HepG2 (cell line): Measurements from ENCODE around the gene KLRG1. TPM values are rescaled to one million over a fixed set of nuclear protein-coding genes. Genes with fewer than 3 reads are reported as not detected.

Source experiments
- ATAC-seq: fragments of 200-7000 bp; cut with Tn5 transposase; 3 replicates; pipeline ENCODE4 v1.9.1; 2020; ENCODE audit warnings: mild to moderate bottlenecking, moderate library complexity
- BruUV-seq: library from RNA; stranded (reverse); fragments of 400-500 nt; replicated peaks from 2 replicates; lab custom pipeline; 2021; lab: Mats Ljungman, UMichigan
- CTCF ChIA-PET: fragments of 300-600 bp; formaldehyde crosslinking; extraction: SDS; loops from one replicate; lab custom pipeline; 2021; ENCODE audit warnings: low total read pairs, inconsistent platforms, low intra/inter-chr PET ratio; lab: Yijun Ruan, JAX
- POLR2A ChIA-PET: fragments of 350-600 bp; sonication (Branson Sonifier 250); formaldehyde crosslinking; loops from one replicate; lab custom pipeline; 2020; ENCODE audit warnings: antibody characterized with exemption, inconsistent platforms; lab: Yijun Ruan, JAX
- DNase-seq: peaks from one replicate; pipeline ENCODE4 v3.0.0-alpha.2; 2015; ENCODE audit warnings: low spot score
- FAIRE-seq: peaks from 3 replicates; lab custom pipeline; 2011; peaks lifted over from hg19 to GRCh38; lab: Jason Lieb, UNC
- H2AFZ ChIP-seq: one replicate; pipeline ENCODE4 v1.6.1; 2011; ENCODE audit warnings: low read length, inconsistent platforms
- H3K27ac ChIP-seq: fragments of 300-600 bp; 3 replicates; pipeline ENCODE4 v1.8.0; 2011; ENCODE audit warnings: mixed run types, mild to moderate bottlenecking, mixed read lengths, low read length, inconsistent platforms; ENCODE audit not compliant: insufficient read depth; ENCODE audit errors: extremely low read length
- H3K27me3 ChIP-seq, 2 experiments: fragments of 200-600 bp in 1 of 2; 2 replicates in 1 of 2; 3 replicates in 1 of 2; pipeline versions ENCODE4 v1.6.0 to v1.8.0; 2011; ENCODE audit warnings: low read length in 2 of 2, mild to moderate bottlenecking in 2 of 2, moderate library complexity in 2 of 2, inconsistent platforms in 1 of 2; ENCODE audit not compliant: insufficient read depth in 2 of 2, control insufficient read depth in 1 of 2
- H3K36me3 ChIP-seq, 2 experiments: fragments of 200-600 bp in 1 of 2; replicated peaks in 1 of 2; 2 replicates in 1 of 2; 3 replicates in 1 of 2; pipeline versions ENCODE4 v1.5.1 to v1.8.0; 2011; ENCODE audit warnings: low read length in 2 of 2, inconsistent platforms in 1 of 2; ENCODE audit not compliant: insufficient read depth in 2 of 2, control insufficient read depth in 1 of 2
- H3K4me1 ChIP-seq: 2 replicates; pipeline ENCODE4 v1.5.1; 2012; ENCODE audit warnings: low read length, inconsistent platforms; ENCODE audit not compliant: insufficient read depth
- H3K4me2 ChIP-seq: 2 replicates; pipeline ENCODE4 v1.6.0; 2011; ENCODE audit warnings: low read depth, low read length, inconsistent platforms
- H3K4me3 ChIP-seq, 3 experiments: fragments of 200-600 bp in 1 of 3; sonication (generic), shearing (Covaris generic) in 1 of 3; replicated peaks in 1 of 3; 2 replicates each; pipeline ENCODE4 v1.5.1; 2011 to 2016; ENCODE audit warnings: low read length in 3 of 3, inconsistent platforms in 2 of 3, low read depth in 2 of 3, mild to moderate bottlenecking in 2 of 3, control low read depth in 1 of 3, mixed read lengths in 1 of 3; ENCODE audit not compliant: insufficient read depth in 1 of 3
- H3K79me2 ChIP-seq: one replicate; pipeline ENCODE4 v1.6.1; 2011; ENCODE audit warnings: low read length, inconsistent platforms; ENCODE audit not compliant: insufficient read depth
- H3K9ac ChIP-seq: 2 replicates; pipeline ENCODE4 v1.6.0; 2011; ENCODE audit warnings: mild to moderate bottlenecking, low read depth, low read length, inconsistent platforms; ENCODE audit not compliant: insufficient read depth
- H3K9me3 ChIP-seq: 2 replicates; pipeline ENCODE4 v1.5.1; 2012; ENCODE audit warnings: mild to moderate bottlenecking, low read length
- H4K20me1 ChIP-seq: 2 replicates; pipeline ENCODE4 v1.6.0; 2011; ENCODE audit warnings: inconsistent platforms, mild to moderate bottlenecking, low read length, moderate library complexity; ENCODE audit not compliant: insufficient read depth
- AHR ChIP-seq: IDR thresholded peaks from 2 replicates; pipeline ENCODE4 v1.6.1; 2018; ENCODE audit warnings: missing genetic modification reagents, missing compliant biosample characterization
- HOXA5 ChIP-seq: sonication (generic); formaldehyde crosslinking; IDR thresholded peaks from 2 replicates; pipeline ENCODE4 v1.4.0; 2020; ENCODE audit warnings: missing genetic modification reagents
- JUNB ChIP-seq: sonication (generic); formaldehyde crosslinking; IDR thresholded peaks from 2 replicates; pipeline ENCODE4 v1.8.0; 2022; ENCODE audit warnings: missing genetic modification reagents, mild to moderate bottlenecking, borderline replicate concordance
- MAZ ChIP-seq, 2 experiments: sonication (generic) in 1 of 2; formaldehyde crosslinking in 1 of 2; IDR thresholded peaks; 2 replicates each; pipeline versions ENCODE4 v1.5.0 to v1.6.1; 2012 to 2020; ENCODE audit warnings: low read depth in 2 of 2, mild to moderate bottlenecking in 2 of 2, borderline replicate concordance in 1 of 2, improper control_type of control experiment in 1 of 2, low read length in 1 of 2, missing genetic modification reagents in 1 of 2, moderate library complexity in 1 of 2
- NCOA2 ChIP-seq: sonication (generic); formaldehyde crosslinking; IDR thresholded peaks from 2 replicates; pipeline ENCODE4 v1.8.0; 2022; ENCODE audit warnings: inconsistent platforms
- NR2C2 ChIP-seq: sonication (generic); formaldehyde crosslinking; IDR thresholded peaks from 2 replicates; pipeline ENCODE4 v1.4.0; 2020; ENCODE audit warnings: missing genetic modification reagents, mild to moderate bottlenecking, moderate library complexity, borderline replicate concordance
- ZMYM3 ChIP-seq: sonication (generic); formaldehyde crosslinking; IDR thresholded peaks from 2 replicates; pipeline ENCODE4 v1.5.1; 2020; ENCODE audit warnings: mild to moderate bottlenecking, missing genetic modification reagents
- ZNF224 ChIP-seq: sonication (generic); formaldehyde crosslinking; IDR thresholded peaks from 2 replicates; pipeline ENCODE4 v1.5.0; 2020; ENCODE audit warnings: mild to moderate bottlenecking, missing genetic modification reagents
- ZNF335 ChIP-seq: sonication (generic); formaldehyde crosslinking; IDR thresholded peaks from 2 replicates; pipeline ENCODE4 v1.4.0; 2020; ENCODE audit warnings: missing genetic modification reagents
- ZNF549 ChIP-seq: sonication (generic); formaldehyde crosslinking; IDR thresholded peaks from 2 replicates; pipeline ENCODE4 v1.5.0; 2020; ENCODE audit warnings: missing genetic modification reagents
- ZNF720 ChIP-seq: sonication (generic); formaldehyde crosslinking; IDR thresholded peaks from 2 replicates; pipeline ENCODE4 v1.4.0; 2020; ENCODE audit warnings: missing genetic modification reagents
- ZNF761 ChIP-seq: sonication (generic); formaldehyde crosslinking; conservative IDR thresholded peaks from 2 replicates; pipeline ENCODE4 v1.4.0; 2020; ENCODE audit warnings: mild to moderate bottlenecking, missing genetic modification reagents
- ZSCAN31 ChIP-seq: sonication (generic); formaldehyde crosslinking; IDR thresholded peaks from 2 replicates; pipeline ENCODE4 v1.5.0; 2020; ENCODE audit warnings: low read depth, mild to moderate bottlenecking, missing genetic modification reagents
- WGBS: methylation state at CpG from one replicate; pipeline ENCODE4 v1.1.6; 2017; ENCODE audit warnings: low lambda C conversion rate; 5-methylcytosine and 5-hydroxymethylcytosine counted together
- in situ Hi-C: cut with HindIII; loops from 2 replicates; pipeline ENCODE4 v1.10.0; 2017; ENCODE audit warnings: low pct_unique_long_range_greater_than_20kb; ENCODE audit not compliant: extremely low pct_ligation_motif_present
- intact Hi-C: fragments of 100-400 bp; cut with micrococcal nuclease; formaldehyde crosslinking; loops from one replicate; pipeline ENCODE4 v1.10.0; 2022; ENCODE audit not compliant: unreplicated experiment
- polyA plus RNA-seq, 8 experiments: library from polyadenylated mRNA; depleted of rRNA in 3 of 8; stranded (reverse) in 7 of 8; unstranded in 1 of 8; fragments of >200 nt; fragmentation: Illumina TruSeq in 4 of 8; extraction: Trizol in 4 of 8; gene quantifications; 2 replicates each; pipeline versions ENCODE4 v1.2.1 to v1.2.3, GENCODE V29; 2011 to 2016; ENCODE audit warnings: low read depth in 4 of 8, missing spikeins in 1 of 8, mixed read lengths in 1 of 8; ENCODE audit not compliant: insufficient read depth in 1 of 8
- total RNA-seq, 5 experiments: library from RNA; depleted of rRNA; stranded (reverse); fragments of >200 nt; fragmentation: Illumina TruSeq; extraction: Trizol; gene quantifications; 2 replicates each; pipeline ENCODE4 v1.2.3, GENCODE V29; 2016; ENCODE audit warnings: low read depth in 1 of 5
- TF ChIP-seq, protein P1 (sequence below): sonication (generic); formaldehyde crosslinking; IDR thresholded peaks from 2 replicates; pipeline ENCODE4 v1.8.0; 2022; ENCODE audit warnings: low read depth, missing genetic modification reagents
- TF ChIP-seq, protein P2 (sequence below): sonication (generic); formaldehyde crosslinking; conservative IDR thresholded peaks from 2 replicates; pipeline ENCODE4 v1.5.0; 2020; ENCODE audit warnings: missing genetic modification reagents
- TF ChIP-seq, protein P3 (sequence below): sonication (generic); formaldehyde crosslinking; IDR thresholded peaks from 2 replicates; pipeline ENCODE4 v1.5.0; 2020; ENCODE audit warnings: missing genetic modification reagents, mild to moderate bottlenecking, borderline replicate concordance

The KLRG1 gene
- total and polyA plus RNA-seq, 2 of the 13 experiments (the other 11 are each of a cell fraction or from before 2014, with no cell fraction given): 1.2 to 1.7 TPM

GRCh38 chr12:8987163-8987562 lies 2.2 kb upstream of the KLRG1 start (continued):
- TF ChIP-seq, protein P1, sequence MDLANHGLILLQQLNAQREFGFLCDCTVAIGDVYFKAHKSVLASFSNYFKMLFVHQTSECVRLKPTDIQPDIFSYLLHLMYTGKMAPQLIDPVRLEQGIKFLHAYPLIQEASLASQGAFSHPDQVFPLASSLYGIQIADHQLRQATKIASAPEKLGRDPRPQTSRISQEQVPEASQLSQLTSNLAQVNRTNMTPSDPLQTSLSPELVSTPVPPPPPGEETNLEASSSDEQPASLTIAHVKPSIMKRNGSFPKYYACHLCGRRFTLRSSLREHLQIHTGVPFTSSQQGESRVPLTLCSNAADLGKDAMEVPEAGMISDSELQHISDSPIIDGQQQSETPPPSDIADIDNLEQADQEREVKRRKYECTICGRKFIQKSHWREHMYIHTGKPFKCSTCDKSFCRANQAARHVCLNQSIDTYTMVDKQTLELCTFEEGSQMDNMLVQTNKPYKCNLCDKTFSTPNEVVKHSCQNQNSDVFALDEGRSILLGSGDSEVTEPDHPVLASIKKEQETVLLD (CRISPR knock-in tag): no peak
- no peak for TF ChIP-seq ZNF761
- TF ChIP-seq, protein P2, sequence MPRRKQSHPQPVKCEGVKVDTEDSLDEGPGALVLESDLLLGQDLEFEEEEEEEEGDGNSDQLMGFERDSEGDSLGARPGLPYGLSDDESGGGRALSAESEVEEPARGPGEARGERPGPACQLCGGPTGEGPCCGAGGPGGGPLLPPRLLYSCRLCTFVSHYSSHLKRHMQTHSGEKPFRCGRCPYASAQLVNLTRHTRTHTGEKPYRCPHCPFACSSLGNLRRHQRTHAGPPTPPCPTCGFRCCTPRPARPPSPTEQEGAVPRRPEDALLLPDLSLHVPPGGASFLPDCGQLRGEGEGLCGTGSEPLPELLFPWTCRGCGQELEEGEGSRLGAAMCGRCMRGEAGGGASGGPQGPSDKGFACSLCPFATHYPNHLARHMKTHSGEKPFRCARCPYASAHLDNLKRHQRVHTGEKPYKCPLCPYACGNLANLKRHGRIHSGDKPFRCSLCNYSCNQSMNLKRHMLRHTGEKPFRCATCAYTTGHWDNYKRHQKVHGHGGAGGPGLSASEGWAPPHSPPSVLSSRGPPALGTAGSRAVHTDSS: no peak
- TF ChIP-seq ZNF335 (CRISPR knock-in tag): no peak
- TF ChIP-seq MAZ (IDR thresholded peaks at IDR 0.05; ENCODE audit: borderline replicate concordance, low read depth, low read length): no peak
- no peak for TF ChIP-seq MAZ (CRISPR knock-in tag; IDR thresholded peaks at IDR 0.05; ENCODE audit: low read depth)
- TF ChIP-seq, protein P3, sequence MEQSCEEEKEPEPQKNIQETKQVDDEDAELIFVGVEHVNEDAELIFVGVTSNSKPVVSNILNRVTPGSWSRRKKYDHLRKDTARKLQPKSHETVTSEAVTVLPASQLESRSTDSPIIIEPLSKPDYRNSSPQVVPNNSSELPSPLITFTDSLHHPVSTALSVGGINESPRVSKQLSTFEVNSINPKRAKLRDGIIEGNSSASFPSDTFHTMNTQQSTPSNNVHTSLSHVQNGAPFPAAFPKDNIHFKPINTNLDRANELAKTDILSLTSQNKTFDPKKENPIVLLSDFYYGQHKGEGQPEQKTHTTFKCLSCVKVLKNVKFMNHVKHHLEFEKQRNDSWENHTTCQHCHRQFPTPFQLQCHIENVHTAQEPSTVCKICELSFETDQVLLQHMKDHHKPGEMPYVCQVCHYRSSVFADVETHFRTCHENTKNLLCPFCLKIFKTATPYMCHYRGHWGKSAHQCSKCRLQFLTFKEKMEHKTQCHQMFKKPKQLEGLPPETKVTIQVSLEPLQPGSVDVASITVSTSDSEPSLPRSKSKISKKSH: no peak
- TF ChIP-seq ZNF720 (CRISPR knock-in tag): no peak
- no peak for TF ChIP-seq ZSCAN31 (CRISPR knock-in tag)

DNA sequence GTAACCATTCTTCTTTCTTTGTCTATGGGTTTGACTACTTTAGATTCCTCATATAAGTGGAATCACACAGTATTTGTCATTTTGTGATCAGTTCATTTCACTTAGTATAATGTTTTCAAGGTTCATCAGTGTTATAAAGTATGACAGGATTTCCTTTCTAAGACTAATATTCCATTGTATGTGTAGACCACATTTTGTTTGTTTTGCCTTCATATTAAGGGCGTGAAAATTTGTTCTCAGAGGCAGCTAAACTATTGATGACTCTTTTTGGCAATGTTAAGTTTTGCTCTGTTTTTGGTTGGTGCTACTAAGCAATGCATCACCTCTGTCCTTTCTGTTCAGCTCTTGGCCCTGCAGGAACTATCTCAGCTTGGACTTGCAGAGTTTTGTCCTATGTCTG lies 1.7 kb upstream of the KLRG1 start:
- WGBS: 35% methylated on average over 1 of the region's 1 CpG
- ChIA-PET CTCF (no interaction called here), POLR2A (no interaction called here)
- peaks cover 6% of the 10 kb centered on the region; the same call in 1 of the 2 replicates for H3K4me1 ChIP-seq
- no peak overlapping the region for H3K4me3 ChIP-seq
- intact Hi-C loops: loop anchor here (5.0 kb wide), 1 partner anchor 45 kb away; no protein-coding TSS in a partner anchor
- no peak overlapping the region for H3K27ac ChIP-seq
- no peak overlapping the region for H3K4me2 ChIP-seq
- H3K9me3 ChIP-seq: no peaks in the 10 kb centered on the region
- no peaks in the 10 kb centered on the region; a peak in 1 of 5 replicates for H3K36me3 ChIP-seq
- no peak overlapping the region for H3K9ac ChIP-seq
- no peak for FAIRE-seq
- no peak for DNase-seq
- no peaks in the 10 kb centered on the region for H3K27me3 ChIP-seq
- no peaks in the 10 kb centered on the region for H3K79me2 ChIP-seq
- TF ChIP-seq AHR (CRISPR knock-in tag) (no peak), NR2C2 (CRISPR knock-in tag) (no peak), NCOA2 (no peak), JUNB (CRISPR knock-in tag) (no peak), HOXA5 (no peak), ZNF224 (CRISPR knock-in tag) (no peak), ZMYM3 (CRISPR knock-in tag) (no peak), ZNF549 (CRISPR knock-in tag) (no peak)
- TF ChIP-seq, all 625 proteins: peak for 0
- no peak for ATAC-seq
- in situ Hi-C loops: no loop called here
- no TSS peak for BruUV-seq
- no peaks in the 10 kb centered on the region for H4K20me1 ChIP-seq
- no peak overlapping the region for H2AFZ ChIP-seq
